ENCODE results near the gene MAP4K3. TPM values are rescaled to one million over a fixed set of nuclear protein-coding genes. Genes with fewer than 3 reads are reported as not detected.
A peak's percentile ranks its signal among the peaks of the same experiment; 100 is the strongest.

MAP4K3 gene
- total RNA-seq, 1 experiment from 2014 or later = 20.1 TPM

- DNase-seq (ENCODE audit: low spot score) = no peak
Measured at GRCh38 chr2:39445934-39446333, 8.8 kb upstream of the MAP4K3 start.

- DNase-seq (ENCODE audit: low spot score) = no peak
Measured at GRCh38 chr2:39443009-39443408, 5.9 kb upstream of the MAP4K3 start.

GRCh38 chr2:39437522-39438296 is 624 bp upstream of the MAP4K3 start:
- no peak for DNase-seq (ENCODE audit: low spot score)

GRCh38 chr2:39435741-39436591 is 1.1 kb downstream of the MAP4K3 start:
- DNase-seq (ENCODE audit: low spot score) = no peak

GRCh38 chr2:39435234-39435633 is 1.9 kb downstream of the MAP4K3 start:
- no peak for DNase-seq (ENCODE audit: low spot score)

GRCh38 chr2:39434233-39434897 is 2.7 kb downstream of the MAP4K3 start:
- DNase-seq (ENCODE audit: low spot score) = no peak

- DNase-seq (ENCODE audit: low spot score) = no peak
Measured at GRCh38 chr2:39433586-39434195, 3.4 kb downstream of the MAP4K3 start.

GRCh38 chr2:39432701-39433100 is 4.4 kb downstream of the MAP4K3 start:
- DNase-seq (ENCODE audit: low spot score) = no peak

GRCh38 chr2:39431592-39432316 is 5.3 kb downstream of the MAP4K3 start:
- DNase-seq (ENCODE audit: low spot score) = no peak

GRCh38 chr2:39429746-39430145 is 7.3 kb downstream of the MAP4K3 start:
- no peak for DNase-seq (ENCODE audit: low spot score)

- no peak for DNase-seq (ENCODE audit: low spot score)
Measured at GRCh38 chr2:39424951-39425350, 12.1 kb downstream of the MAP4K3 start.

GRCh38 chr2:39422700-39423099 is 14.4 kb downstream of the MAP4K3 start:
- DNase-seq (ENCODE audit: low spot score) = no peak

- no peak for DNase-seq (ENCODE audit: low spot score)
Measured at GRCh38 chr2:39421354-39421753, 15.7 kb downstream of the MAP4K3 start.

GRCh38 chr2:39419282-39420223 is 17.5 kb downstream of the MAP4K3 start:
- DNase-seq (ENCODE audit: low spot score) = no peak

GRCh38 chr2:39418491-39418890 is 18.6 kb downstream of the MAP4K3 start:
- no peak for DNase-seq (ENCODE audit: low spot score)

GRCh38 chr2:39416140-39416539 is 20.9 kb downstream of the MAP4K3 start:
- DNase-seq (ENCODE audit: low spot score) = no peak

GRCh38 chr2:39413063-39413737 is 23.9 kb downstream of the MAP4K3 start:
- no peak for DNase-seq (ENCODE audit: low spot score)

- peak; percentile 65 for DNase-seq (ENCODE audit: low spot score)
Measured at GRCh38 chr2:39411181-39411944, 25.7 kb downstream of the MAP4K3 start.

Measured in H4 (cell line).